ENCODE results near the gene ACCS. TPM values are rescaled to one million over a fixed set of nuclear protein-coding genes. Genes with fewer than 3 reads are reported as not detected.

The ACCS gene
- total and polyA plus RNA-seq, 9 of the 15 experiments (the other 6 are each of a cell fraction or from before 2014, with no cell fraction given): 4.2 to 25.9 (median 16.3) TPM

DNA sequence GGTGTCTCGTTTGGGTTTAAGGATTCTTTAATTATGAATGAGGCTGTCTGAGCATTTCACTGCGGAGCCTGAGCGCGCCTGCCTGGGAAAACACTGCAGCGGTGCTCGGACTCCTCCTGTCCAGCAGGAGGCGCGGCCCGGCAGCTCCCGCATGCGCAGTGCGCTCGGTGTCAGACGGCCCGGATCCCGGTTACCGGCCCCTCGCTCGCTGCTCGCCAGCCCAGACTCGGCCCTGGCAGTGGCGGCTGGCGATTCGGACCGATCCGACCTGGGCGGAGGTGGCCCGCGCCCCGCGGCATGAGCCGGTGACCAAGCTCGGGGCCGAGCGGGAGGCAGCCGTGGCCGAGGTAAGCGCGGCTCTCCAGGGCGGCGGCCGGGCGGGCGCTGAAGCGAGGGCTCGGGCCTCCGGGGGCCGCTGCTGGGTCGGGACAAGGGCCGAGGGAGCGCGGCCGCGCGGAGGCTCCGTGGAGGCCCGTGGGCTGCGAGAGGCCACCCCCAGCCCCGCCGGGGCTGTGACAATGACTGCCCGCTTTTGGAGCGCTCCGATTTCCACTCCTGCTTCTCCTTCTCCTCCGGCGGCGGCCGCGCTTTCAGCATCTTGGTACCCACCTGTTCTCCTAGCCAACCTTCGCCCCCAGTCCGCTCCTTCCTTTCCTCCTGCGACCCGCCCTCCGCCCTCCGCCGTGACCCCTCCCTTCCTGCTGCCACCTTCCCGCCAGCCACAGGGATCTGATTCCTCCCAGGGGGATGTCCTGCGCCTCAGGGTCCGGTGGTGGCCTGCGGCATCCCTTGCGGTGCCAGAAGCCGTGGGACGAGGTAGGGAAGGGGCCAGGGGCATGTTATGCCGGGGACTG lies 29.7 kb downstream of the ACCS start, which contains the start of gene EXT2 (continued):
- TF ChIP-seq KAT7 (CRISPR knock-in tag; IDR thresholded peaks at IDR 0.05; ENCODE audit: borderline replicate concordance) (no peak), SOX6 (IDR thresholded peaks at IDR 0.05) (no peak), ZNF134 (CRISPR knock-in tag; conservative IDR thresholded peaks at IDR 0.05) (no peak), MCM5 (IDR thresholded peaks at IDR 0.05; ENCODE audit: low read depth) (no peak), CBX1 (IDR thresholded peaks at IDR 0.05; ENCODE audit: low read depth) (no peak), MEF2D (tag; conservative IDR thresholded peaks at IDR 0.05; ENCODE audit: low read depth) (no peak), KLF13 (tag; IDR thresholded peaks at IDR 0.05; ENCODE audit: borderline replicate concordance, low read depth) (peak; percentile 13; the same call in 1 of the 2 replicates), BRD4 (IDR thresholded peaks at IDR 0.05) (no peak), NFRKB (IDR thresholded peaks at IDR 0.05; ENCODE audit: low read depth) (no peak), ZKSCAN8 (CRISPR knock-in tag; IDR thresholded peaks at IDR 0.05) (no peak), SNRNP70 (optimal IDR thresholded peaks at IDR 0.05; ENCODE audit: low read depth, low read length) (no peak), ZNF197 (CRISPR knock-in tag; IDR thresholded peaks at IDR 0.05; ENCODE audit: low read depth) (no peak), BCOR (IDR thresholded peaks at IDR 0.05) (no peak), CC2D1A (IDR thresholded peaks at IDR 0.05) (no peak), DPF2 (IDR thresholded peaks at IDR 0.05) (no peak)
- TF ChIP-seq, protein P1, sequence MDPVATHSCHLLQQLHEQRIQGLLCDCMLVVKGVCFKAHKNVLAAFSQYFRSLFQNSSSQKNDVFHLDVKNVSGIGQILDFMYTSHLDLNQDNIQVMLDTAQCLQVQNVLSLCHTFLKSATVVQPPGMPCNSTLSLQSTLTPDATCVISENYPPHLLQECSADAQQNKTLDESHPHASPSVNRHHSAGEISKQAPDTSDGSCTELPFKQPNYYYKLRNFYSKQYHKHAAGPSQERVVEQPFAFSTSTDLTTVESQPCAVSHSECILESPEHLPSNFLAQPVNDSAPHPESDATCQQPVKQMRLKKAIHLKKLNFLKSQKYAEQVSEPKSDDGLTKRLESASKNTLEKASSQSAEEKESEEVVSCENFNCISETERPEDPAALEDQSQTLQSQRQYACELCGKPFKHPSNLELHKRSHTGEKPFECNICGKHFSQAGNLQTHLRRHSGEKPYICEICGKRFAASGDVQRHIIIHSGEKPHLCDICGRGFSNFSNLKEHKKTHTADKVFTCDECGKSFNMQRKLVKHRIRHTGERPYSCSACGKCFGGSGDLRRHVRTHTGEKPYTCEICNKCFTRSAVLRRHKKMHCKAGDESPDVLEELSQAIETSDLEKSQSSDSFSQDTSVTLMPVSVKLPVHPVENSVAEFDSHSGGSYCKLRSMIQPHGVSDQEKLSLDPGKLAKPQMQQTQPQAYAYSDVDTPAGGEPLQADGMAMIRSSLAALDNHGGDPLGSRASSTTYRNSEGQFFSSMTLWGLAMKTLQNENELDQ (CRISPR knock-in tag; IDR thresholded peaks at IDR 0.05; ENCODE audit: borderline replicate concordance): no peak
- TF ChIP-seq, protein P2, sequence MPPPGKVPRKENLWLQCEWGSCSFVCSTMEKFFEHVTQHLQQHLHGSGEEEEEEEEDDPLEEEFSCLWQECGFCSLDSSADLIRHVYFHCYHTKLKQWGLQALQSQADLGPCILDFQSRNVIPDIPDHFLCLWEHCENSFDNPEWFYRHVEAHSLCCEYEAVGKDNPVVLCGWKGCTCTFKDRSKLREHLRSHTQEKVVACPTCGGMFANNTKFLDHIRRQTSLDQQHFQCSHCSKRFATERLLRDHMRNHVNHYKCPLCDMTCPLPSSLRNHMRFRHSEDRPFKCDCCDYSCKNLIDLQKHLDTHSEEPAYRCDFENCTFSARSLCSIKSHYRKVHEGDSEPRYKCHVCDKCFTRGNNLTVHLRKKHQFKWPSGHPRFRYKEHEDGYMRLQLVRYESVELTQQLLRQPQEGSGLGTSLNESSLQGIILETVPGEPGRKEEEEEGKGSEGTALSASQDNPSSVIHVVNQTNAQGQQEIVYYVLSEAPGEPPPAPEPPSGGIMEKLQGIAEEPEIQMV (tag; conservative IDR thresholded peaks at IDR 0.05; ENCODE audit: low read depth): no peak
- TF ChIP-seq, protein P3, sequence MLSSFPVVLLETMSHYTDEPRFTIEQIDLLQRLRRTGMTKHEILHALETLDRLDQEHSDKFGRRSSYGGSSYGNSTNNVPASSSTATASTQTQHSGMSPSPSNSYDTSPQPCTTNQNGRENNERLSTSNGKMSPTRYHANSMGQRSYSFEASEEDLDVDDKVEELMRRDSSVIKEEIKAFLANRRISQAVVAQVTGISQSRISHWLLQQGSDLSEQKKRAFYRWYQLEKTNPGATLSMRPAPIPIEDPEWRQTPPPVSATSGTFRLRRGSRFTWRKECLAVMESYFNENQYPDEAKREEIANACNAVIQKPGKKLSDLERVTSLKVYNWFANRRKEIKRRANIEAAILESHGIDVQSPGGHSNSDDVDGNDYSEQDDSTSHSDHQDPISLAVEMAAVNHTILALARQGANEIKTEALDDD (IDR thresholded peaks at IDR 0.05): no peak
- TF ChIP-seq, protein P4, sequence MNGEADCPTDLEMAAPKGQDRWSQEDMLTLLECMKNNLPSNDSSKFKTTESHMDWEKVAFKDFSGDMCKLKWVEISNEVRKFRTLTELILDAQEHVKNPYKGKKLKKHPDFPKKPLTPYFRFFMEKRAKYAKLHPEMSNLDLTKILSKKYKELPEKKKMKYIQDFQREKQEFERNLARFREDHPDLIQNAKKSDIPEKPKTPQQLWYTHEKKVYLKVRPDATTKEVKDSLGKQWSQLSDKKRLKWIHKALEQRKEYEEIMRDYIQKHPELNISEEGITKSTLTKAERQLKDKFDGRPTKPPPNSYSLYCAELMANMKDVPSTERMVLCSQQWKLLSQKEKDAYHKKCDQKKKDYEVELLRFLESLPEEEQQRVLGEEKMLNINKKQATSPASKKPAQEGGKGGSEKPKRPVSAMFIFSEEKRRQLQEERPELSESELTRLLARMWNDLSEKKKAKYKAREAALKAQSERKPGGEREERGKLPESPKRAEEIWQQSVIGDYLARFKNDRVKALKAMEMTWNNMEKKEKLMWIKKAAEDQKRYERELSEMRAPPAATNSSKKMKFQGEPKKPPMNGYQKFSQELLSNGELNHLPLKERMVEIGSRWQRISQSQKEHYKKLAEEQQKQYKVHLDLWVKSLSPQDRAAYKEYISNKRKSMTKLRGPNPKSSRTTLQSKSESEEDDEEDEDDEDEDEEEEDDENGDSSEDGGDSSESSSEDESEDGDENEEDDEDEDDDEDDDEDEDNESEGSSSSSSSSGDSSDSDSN (IDR thresholded peaks at IDR 0.05; ENCODE audit: borderline replicate concordance in 1 of 2, low read depth in 2 of 2, low read length in 2 of 2): peak; percentile 46 to 69; a peak in 1 of 4 replicates
- TF ChIP-seq, protein P5, sequence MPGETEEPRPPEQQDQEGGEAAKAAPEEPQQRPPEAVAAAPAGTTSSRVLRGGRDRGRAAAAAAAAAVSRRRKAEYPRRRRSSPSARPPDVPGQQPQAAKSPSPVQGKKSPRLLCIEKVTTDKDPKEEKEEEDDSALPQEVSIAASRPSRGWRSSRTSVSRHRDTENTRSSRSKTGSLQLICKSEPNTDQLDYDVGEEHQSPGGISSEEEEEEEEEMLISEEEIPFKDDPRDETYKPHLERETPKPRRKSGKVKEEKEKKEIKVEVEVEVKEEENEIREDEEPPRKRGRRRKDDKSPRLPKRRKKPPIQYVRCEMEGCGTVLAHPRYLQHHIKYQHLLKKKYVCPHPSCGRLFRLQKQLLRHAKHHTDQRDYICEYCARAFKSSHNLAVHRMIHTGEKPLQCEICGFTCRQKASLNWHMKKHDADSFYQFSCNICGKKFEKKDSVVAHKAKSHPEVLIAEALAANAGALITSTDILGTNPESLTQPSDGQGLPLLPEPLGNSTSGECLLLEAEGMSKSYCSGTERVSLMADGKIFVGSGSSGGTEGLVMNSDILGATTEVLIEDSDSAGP (CRISPR knock-in tag; IDR thresholded peaks at IDR 0.05): no peak
